NCI-H1694 (cell line): ENCODE results near the gene DLAT.
"Not testable (repeated sequence)": the region's sequence is repeated elsewhere in the genome, so short reads cannot be mapped to it uniquely, and the experiment has no call there.

Experiments
- DNase-seq: peaks from one replicate; lab custom pipeline; 2025; lab: John Stamatoyannopoulos, UW

DLAT gene

DNA sequence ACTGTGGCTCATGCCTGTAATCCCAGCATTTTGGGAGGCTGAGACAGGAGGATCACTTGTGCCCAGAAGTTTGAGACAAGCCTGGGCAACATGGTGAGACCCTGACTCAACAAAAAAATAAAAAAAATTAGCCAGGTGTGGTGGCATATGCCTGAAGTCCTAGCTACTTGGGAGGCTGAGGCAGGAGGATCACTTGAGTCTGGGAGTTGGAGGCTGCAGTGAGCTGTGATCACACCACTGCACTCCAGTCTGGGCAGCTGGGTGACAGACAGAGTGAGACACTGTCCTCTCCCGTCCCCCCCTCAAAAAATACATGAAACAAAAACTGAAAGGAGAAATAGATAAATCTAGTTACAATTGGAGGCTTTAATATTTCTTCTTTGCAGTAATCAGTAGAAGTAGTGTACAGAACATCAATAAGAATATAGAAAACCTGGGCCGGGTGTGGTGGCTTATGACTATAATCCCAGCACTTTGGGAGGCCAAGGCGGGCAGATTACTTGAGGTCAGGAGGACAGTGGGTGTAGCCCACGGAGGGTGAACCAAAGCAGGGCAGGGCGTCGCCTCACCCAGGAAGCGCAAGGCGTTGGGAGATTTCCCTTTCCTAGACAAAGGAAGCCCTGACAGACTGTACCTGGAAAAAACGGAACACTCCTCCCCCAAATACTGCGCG, 19.6 kb upstream of the DLAT start:
- no peak for DNase-seq

DNA sequence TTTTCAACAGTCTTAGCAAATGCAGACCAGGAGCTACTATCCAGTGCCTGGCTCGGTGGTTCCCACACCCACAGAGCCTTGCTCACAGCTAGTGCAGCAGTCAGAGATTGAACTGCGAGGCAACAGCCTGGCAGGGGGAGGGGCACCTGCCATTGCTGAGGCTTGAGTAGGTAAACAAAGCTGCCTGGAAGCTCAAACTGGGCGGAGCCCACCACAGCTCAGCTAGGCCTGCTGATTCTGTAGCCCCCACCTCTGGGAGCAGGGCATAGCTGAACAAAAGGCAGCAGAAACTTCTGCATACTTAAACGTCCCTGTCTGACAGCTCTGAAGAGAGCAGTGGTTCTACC, 19.1 kb upstream of the DLAT start:
- not testable (repeated sequence) for DNase-seq

GRCh38 chr11:112011451-112011850, 13.8 kb upstream of the DLAT start:
- DNase-seq, result not testable (repeated sequence)

GRCh38 chr11:112012874-112013273, 12.3 kb upstream of the DLAT start:
- no peak for DNase-seq

GRCh38 chr11:112013497-112014164, 11.6 kb upstream of the DLAT start:
- no peak for DNase-seq

DNA sequence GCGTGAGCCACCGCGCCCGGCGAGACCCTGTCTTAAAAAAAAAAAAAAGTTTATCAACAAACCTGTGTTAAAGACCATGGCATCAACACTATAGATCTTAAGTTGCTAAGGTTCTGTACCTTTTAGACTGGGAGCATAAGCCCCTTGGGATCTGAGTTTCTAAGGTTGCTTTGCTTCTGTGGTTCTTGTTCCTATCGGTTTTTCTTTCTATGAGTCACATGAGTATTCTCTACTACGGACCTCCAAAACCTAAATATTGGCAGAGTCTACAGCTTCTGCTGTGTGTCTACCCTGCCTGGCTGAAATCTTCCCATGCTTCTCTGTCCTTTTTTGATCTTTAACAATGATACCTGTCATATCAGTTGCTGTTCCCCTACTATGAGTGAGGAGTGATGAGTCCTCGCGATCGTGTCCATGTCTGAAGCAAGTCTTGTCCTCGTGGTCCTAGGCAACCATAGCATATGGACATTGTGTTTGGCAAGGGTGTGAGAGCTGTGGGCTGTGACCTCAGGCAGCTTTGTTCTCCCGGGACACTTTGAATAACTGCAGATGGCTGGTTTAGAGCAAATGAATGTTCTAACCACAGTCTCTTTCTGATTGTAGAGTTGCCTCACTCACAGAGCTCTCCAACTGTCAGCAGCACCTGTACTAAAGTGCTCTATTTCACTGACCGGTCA, 9.0 kb upstream of the DLAT start:
- no peak for DNase-seq

GRCh38 chr11:112016765-112017376, 8.3 kb upstream of the DLAT start:
- no peak for DNase-seq

- DNase-seq, result no peak
Observed at GRCh38 chr11:112017538-112017937, 7.7 kb upstream of the DLAT start.

DNA sequence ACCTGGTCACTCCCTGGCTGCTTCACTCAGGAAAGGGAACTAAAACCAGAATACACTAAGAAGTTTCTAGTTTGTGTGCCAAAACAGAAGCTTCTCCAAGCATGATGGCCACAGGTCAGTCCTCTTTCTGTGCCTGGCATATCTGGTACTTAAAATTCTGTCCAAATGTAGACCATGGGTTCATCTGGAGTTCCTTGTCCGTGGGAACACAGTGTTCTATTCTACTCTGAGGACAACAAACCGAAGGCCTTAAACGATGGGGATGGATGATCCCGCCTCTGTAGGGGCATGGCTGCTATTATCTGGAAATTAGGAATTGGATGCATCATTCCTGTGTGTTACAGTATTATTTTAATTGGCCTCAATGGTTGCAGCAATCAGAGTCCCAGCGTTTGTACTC, 6.1 kb upstream of the DLAT start:
- DNase-seq, result no peak

DNA sequence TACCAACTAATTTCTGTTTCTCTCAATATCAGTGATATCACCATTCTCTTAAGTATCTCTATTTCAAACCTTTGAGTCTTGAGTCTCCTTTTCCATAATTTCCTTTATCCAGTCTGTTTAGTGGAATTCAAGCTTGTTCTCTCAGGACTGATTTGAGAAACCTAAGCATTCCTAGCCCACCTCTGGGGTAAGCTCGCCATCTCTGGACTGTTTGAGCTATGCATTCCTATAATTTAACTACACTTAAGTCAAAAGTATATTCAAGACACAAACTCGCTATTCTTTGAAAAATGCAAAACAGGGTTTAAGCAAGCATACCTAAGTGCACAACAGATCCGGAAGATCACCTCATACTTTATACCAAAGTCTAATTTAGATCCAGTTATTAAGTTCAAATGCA, 2.1 kb upstream of the DLAT start:
- DNase-seq, result no peak

GRCh38 chr11:112024178-112024772, 933 bp upstream of the DLAT start:
- DNase-seq, result no peak

- DNase-seq, result no peak
Observed at GRCh38 chr11:112025707-112026106, 499 bp downstream of the DLAT start.

- not testable (repeated sequence) for DNase-seq
Observed at GRCh38 chr11:112026784-112027410, 1.7 kb downstream of the DLAT start.

DNA sequence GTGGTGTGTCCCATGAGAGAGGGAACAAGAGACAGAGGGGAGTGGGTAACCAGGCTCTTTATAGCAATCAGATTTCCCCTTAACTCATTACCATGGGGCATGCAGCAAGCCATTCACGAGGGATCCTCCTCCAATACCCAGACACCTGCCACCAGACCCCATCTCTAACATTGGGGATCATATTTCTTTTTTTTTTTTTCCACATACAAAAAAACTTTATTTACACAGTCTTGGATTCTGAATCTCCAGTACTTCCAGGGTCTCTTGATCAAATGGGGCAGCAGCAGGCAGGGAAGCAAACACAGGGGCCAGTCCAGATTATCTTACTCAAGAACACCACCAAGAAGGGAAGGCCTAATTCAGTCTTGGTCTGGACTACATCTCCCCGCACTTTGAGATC, 4.3 kb downstream of the DLAT start:
- DNase-seq, result no peak

- DNase-seq, result no peak
Observed at GRCh38 chr11:112033902-112034301, 8.7 kb downstream of the DLAT start.

DNA sequence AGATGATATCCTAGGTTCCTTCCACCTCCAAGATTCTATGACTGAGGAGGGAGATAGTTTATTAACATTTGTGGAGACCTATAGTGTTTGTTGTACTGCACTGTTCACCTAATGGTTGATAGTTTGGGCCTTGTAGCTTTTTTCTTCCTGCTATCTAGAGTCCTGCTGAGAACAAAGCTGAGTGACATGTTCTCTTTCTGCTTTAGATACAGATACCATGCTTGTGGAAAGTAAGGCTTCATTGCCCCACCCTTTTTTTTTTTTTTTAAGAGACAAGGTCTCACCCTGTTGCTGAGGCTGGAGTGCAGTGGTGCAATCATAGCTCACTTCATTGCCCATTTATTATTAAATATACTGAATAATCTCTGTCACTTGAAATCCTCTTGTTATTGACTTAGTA, 12.3 kb downstream of the DLAT start:
- no peak for DNase-seq

DNA sequence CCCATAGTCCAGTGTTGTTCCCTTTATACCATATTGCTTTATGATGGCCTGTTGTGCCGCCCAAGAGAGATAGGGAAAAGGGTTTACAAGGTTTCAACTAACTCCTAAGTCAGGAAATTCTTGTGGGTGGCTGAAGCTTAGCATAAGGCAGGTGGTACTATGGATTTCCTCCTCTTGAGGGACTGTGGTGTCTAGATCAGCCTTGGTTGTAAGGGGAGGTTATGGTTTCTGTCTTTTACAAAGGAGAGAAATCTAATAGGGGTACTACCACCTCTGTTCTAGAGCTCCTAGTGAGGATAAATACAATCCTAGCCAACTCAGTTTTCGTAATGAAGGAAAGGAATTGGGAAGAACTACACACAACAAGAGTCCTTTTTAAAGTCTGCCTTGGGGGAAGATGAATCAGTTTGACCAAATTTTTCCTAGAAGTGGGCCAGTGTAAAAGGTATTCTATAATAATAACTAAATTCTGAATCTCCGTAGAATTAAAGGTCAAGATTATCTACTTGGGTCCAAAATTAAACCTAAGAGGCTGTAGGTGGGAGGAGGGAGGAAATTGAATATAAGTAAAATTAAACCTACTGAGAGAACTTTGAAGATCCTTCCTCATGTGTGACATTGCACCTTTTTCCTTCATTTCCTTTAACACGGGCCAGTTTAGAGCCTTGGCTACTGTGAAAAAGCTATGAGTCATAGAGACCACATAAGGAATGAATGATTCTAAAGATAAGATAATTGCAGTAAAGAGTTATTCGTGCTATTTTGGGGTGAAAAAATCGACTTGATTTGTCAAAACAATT, 17.2 kb downstream of the DLAT start:
- DNase-seq, result no peak

GRCh38 chr11:112042961-112043304, 17.7 kb downstream of the DLAT start:
- DNase-seq, result no peak

DNA sequence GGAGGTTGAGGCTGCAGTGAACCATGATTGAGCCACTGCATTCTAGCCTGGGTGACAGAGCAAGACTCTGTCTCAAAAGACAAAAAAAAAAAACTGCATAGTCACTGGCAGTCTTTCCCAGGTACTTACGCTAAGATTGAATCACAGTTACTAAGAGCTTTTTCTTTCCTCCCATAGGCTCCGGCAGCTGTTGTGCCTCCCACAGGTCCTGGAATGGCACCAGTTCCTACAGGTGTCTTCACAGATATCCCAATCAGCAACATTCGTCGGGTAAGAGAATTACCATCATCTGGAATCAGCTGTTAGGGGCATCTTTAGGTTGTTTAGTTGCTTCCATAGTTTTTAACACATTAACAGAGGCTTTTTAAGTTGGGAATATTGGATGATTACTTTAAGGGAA, 19.8 kb downstream of the DLAT start:
- no peak for DNase-seq

DNA sequence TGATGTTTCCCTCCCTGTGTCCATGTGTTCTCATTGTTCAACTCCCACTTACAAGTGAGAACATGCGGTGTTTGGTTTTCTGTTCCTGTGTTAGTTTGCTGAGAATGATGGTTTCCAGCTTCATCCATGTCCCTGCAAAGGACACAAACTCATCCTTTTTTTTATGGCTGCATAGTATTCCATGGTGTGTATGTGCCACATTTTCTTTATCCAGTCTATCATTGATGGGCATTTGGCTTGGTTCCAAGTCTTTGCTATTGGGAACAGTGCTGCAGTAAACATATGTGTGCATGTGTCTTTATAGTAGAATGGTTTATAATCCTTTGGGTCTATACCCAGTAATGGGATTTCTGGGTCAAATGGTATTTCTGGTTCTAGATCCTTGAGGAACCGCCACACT, 21.4 kb downstream of the DLAT start:
- DNase-seq, result not testable (repeated sequence)

DNA sequence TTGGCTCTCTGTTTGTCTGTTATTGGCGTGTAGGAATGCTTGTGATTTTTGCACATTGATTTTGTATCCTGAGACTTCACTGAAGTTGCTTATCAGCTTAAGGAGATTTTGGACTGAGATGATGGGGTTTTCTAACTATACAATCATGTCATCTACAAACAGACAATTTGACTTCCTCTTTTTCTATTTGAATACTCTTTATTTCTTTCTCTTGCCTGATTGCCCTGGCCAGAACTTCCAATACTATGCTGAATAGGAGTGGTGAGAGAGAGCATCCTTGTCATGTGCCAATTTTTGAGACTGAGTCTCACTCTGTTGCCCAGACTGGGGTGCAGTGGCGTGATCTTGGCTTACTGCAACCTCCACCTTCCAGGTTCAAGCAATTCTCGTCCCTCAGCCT, 23.0 kb downstream of the DLAT start:
- not testable (repeated sequence) for DNase-seq
